IMR-90 (cell line): ENCODE data around the gene MYORG. TPM values are rescaled to one million over a fixed set of nuclear protein-coding genes. Genes with fewer than 3 reads are reported as not detected.

ENCODE experiments used
- ATAC-seq: fragments of 200-7000 bp; cut with Tn5 transposase; 2 replicates; pipeline ENCODE4 v1.9.1; 2020; ENCODE audit warnings: low read depth, mild to moderate bottlenecking, moderate library complexity
- BruUV-seq: library from RNA; stranded (reverse); fragments of 400-500 nt; replicated peaks from 2 replicates; lab custom pipeline; 2021; lab: Mats Ljungman, UMichigan
- CTCF ChIA-PET: fragments of 300-600 bp; formaldehyde crosslinking; extraction: SDS; loops from one replicate; lab custom pipeline; 2021; ENCODE audit warnings: antibody characterized with exemption; lab: Yijun Ruan, JAX
- POLR2A ChIA-PET: fragments of 300-600 bp; sonication (Branson Sonifier 250); formaldehyde crosslinking; loops from one replicate; lab custom pipeline; 2022; ENCODE audit warnings: antibody characterized with exemption; ENCODE audit not compliant: unreplicated experiment; lab: Charles Lee
- DNase-seq: peaks from one replicate; pipeline ENCODE4 v3.0.0; 2013
- H2AFZ ChIP-seq: replicated peaks from 2 replicates; pipeline ENCODE3; 2013; ENCODE audit warnings: low read length, mild to moderate bottlenecking; ENCODE audit not compliant: poor library complexity
- H2AK5ac ChIP-seq: 2 replicates; pipeline ENCODE4 v1.6.1; 2013; ENCODE audit warnings: low read depth, low read length, inconsistent platforms
- H2AK9ac ChIP-seq: replicated peaks from 2 replicates; pipeline ENCODE3; 2013; ENCODE audit warnings: mild to moderate bottlenecking, low read depth, low read length, moderate library complexity; ENCODE audit not compliant: poor library complexity
- H2BK120ac ChIP-seq: 2 replicates; pipeline ENCODE4 v1.6.1; 2013; ENCODE audit warnings: low read depth, low read length, inconsistent platforms
- H2BK15ac ChIP-seq: 3 replicates; pipeline ENCODE4 v1.6.1; 2013; ENCODE audit warnings: low read depth, low read length, inconsistent platforms
- H2BK20ac ChIP-seq: 2 replicates; pipeline ENCODE4 v1.6.1; 2013; ENCODE audit warnings: low read depth, mild to moderate bottlenecking, inconsistent platforms, low read length, moderate library complexity
- H2BK5ac ChIP-seq: 2 replicates; pipeline ENCODE4 v1.6.1; 2013; ENCODE audit warnings: mild to moderate bottlenecking, low read depth, low read length, inconsistent platforms; ENCODE audit not compliant: poor library complexity, severe bottlenecking
- H3K14ac ChIP-seq: replicated peaks from 2 replicates; pipeline ENCODE4 v1.6.1; 2013; ENCODE audit warnings: low read depth, low read length, inconsistent platforms
- H3K18ac ChIP-seq: 2 replicates; pipeline ENCODE4 v1.6.1; 2013; ENCODE audit warnings: low read depth, low read length, control low read depth
- H3K23ac ChIP-seq: 2 replicates; pipeline ENCODE4 v1.6.1; 2013; ENCODE audit warnings: low read depth, low read length, inconsistent platforms
- H3K27ac ChIP-seq: 2 replicates; pipeline ENCODE4 v1.5.1; 2013; ENCODE audit warnings: mild to moderate bottlenecking, control low read depth, low read length; ENCODE audit not compliant: insufficient read depth
- H3K27me3 ChIP-seq: 2 replicates; pipeline ENCODE4 v1.6.1; 2013; ENCODE audit warnings: low read length; ENCODE audit not compliant: control insufficient read depth, insufficient read depth
- H3K36me3 ChIP-seq: 2 replicates; pipeline ENCODE4 v1.6.1; 2013; ENCODE audit warnings: low read length, mixed read lengths; ENCODE audit not compliant: control insufficient read depth, insufficient read depth
- H3K4ac ChIP-seq: 2 replicates; pipeline ENCODE4 v1.6.1; 2013; ENCODE audit warnings: low read depth, low read length, inconsistent platforms
- H3K4me1 ChIP-seq: 2 replicates; pipeline ENCODE4 v1.6.1; 2013; ENCODE audit warnings: low read length, mixed read lengths; ENCODE audit not compliant: control insufficient read depth, insufficient read depth
- H3K4me2 ChIP-seq: 2 replicates; pipeline ENCODE4 v1.6.1; 2013; ENCODE audit warnings: low read depth, mild to moderate bottlenecking, control low read depth, low read length, moderate library complexity
- H3K4me3 ChIP-seq: 2 replicates; pipeline ENCODE4 v1.5.1; 2013; ENCODE audit warnings: low read depth, mild to moderate bottlenecking, control low read depth, low read length, moderate library complexity; ENCODE audit not compliant: insufficient read depth
- H3K56ac ChIP-seq: 2 replicates; pipeline ENCODE4 v1.6.1; 2013; ENCODE audit warnings: low read length, inconsistent platforms; ENCODE audit not compliant: insufficient read depth; ENCODE audit errors: extremely low read depth
- H3K79me1 ChIP-seq, 2 experiments: 2 replicates each; pipeline ENCODE4 v1.6.1; 2013; ENCODE audit warnings: low read length in 2 of 2, inconsistent platforms in 1 of 2, low read depth in 1 of 2
- H3K9ac ChIP-seq: 2 replicates; pipeline ENCODE4 v1.6.1; 2013; ENCODE audit warnings: low read depth, low read length, control low read depth
- H3K9me1 ChIP-seq: 2 replicates; pipeline ENCODE4 v1.6.1; 2013; ENCODE audit warnings: low read length, inconsistent platforms; ENCODE audit not compliant: insufficient read depth
- H3K9me3 ChIP-seq: 2 replicates; pipeline ENCODE4 v1.6.1; 2013; ENCODE audit warnings: low read length; ENCODE audit not compliant: control insufficient read depth, insufficient read depth
- H4K20me1 ChIP-seq: 2 replicates; pipeline ENCODE4 v1.6.1; 2013; ENCODE audit warnings: low read length, inconsistent platforms; ENCODE audit not compliant: insufficient read depth
- H4K5ac ChIP-seq: 2 replicates; pipeline ENCODE4 v1.6.1; 2013; ENCODE audit warnings: mild to moderate bottlenecking, low read depth, low read length, control low read depth
- H4K8ac ChIP-seq, 2 experiments: 2 replicates each; pipeline ENCODE4 v1.6.1; 2013; ENCODE audit warnings: low read depth in 2 of 2, low read length in 2 of 2, control low read depth in 1 of 2, inconsistent platforms in 1 of 2
- H4K91ac ChIP-seq: 2 replicates; pipeline ENCODE4 v1.6.1; 2013; ENCODE audit warnings: low read depth, low read length, inconsistent platforms; ENCODE audit not compliant: insufficient read depth
- BHLHE40 ChIP-seq: fragments of 150-350 bp; IDR thresholded peaks from 2 replicates; pipeline ENCODE4 v1.6.1; 2016; ENCODE audit warnings: mild to moderate bottlenecking, low read depth, low read length
- CEBPB ChIP-seq: IDR thresholded peaks from 2 replicates; pipeline ENCODE4 v1.6.1; 2012; ENCODE audit warnings: low read depth, low read length, improper control_type of control experiment
- CHD1 ChIP-seq: IDR thresholded peaks from 2 replicates; pipeline ENCODE4 v1.6.1; 2012; ENCODE audit warnings: low read depth, low read length, improper control_type of control experiment
- CTCF ChIP-seq: conservative IDR thresholded peaks from 2 replicates; pipeline ENCODE4 v1.5.1; 2012; ENCODE audit warnings: mild to moderate bottlenecking, low read depth, low read length, improper control_type of control experiment
- FOS ChIP-seq: fragments of 150-350 bp; IDR thresholded peaks from 2 replicates; pipeline ENCODE4 v1.6.1; 2016; ENCODE audit warnings: low read depth, low read length
- MAFK ChIP-seq: IDR thresholded peaks from 2 replicates; pipeline ENCODE4 v1.6.1; 2012; ENCODE audit warnings: low read depth, low read length, improper control_type of control experiment
- MAZ ChIP-seq: IDR thresholded peaks from 2 replicates; pipeline ENCODE4 v1.6.1; 2012; ENCODE audit warnings: low read depth, mild to moderate bottlenecking, low read length, improper control_type of control experiment, moderate library complexity, borderline replicate concordance
- MXI1 ChIP-seq: IDR thresholded peaks from 2 replicates; pipeline ENCODE4 v1.6.1; 2012; ENCODE audit warnings: low read depth, mild to moderate bottlenecking, low read length, moderate library complexity, borderline replicate concordance
- NFE2L2 ChIP-seq: fragments of 150-350 bp; IDR thresholded peaks from 2 replicates; pipeline ENCODE4 v1.6.1; 2016; ENCODE audit warnings: low read depth, mild to moderate bottlenecking, low read length
- POLR2A ChIP-seq: IDR thresholded peaks from 2 replicates; pipeline ENCODE4 v1.6.1; 2012; ENCODE audit warnings: mild to moderate bottlenecking, low read depth, low read length
- RAD21 ChIP-seq: IDR thresholded peaks from 2 replicates; pipeline ENCODE4 v1.6.1; 2012; ENCODE audit warnings: low read length, improper control_type of control experiment
- RCOR1 ChIP-seq: IDR thresholded peaks from 2 replicates; pipeline ENCODE4 v1.6.1; 2012; ENCODE audit warnings: mild to moderate bottlenecking, low read length, improper control_type of control experiment; ENCODE audit not compliant: insufficient replicate concordance
- RFX5 ChIP-seq: IDR thresholded peaks from 2 replicates; pipeline ENCODE4 v1.8.0; 2012; ENCODE audit warnings: low read depth, mild to moderate bottlenecking, low read length, moderate library complexity
- SMC3 ChIP-seq: fragments of 150-350 bp; IDR thresholded peaks from 2 replicates; pipeline ENCODE4 v1.6.1; 2016; ENCODE audit warnings: low read depth, mild to moderate bottlenecking, antibody characterized with exemption, low read length, moderate library complexity
- WGBS, 2 experiments: methylation state at CpG; one replicate each; pipeline versions ENCODE4 v1.1.5 to v1.1.7; 2013; ENCODE audit warnings: missing lambda C conversion rate in 2 of 2; ENCODE audit not compliant: insufficient read length in 1 of 2; ENCODE audit errors: extremely low coverage in 2 of 2; 5-methylcytosine and 5-hydroxymethylcytosine counted together
- dilution Hi-C: fragments of 300-500 bp; cut with HindIII; formaldehyde crosslinking; loops from one replicate; pipeline ENCODE4 v1.14.3; 2018; ENCODE audit warnings: low sequenced_read_pairs; ENCODE audit not compliant: unreplicated experiment
- in situ Hi-C: fragments of 300-500 bp; cut with MboI; formaldehyde crosslinking; loops from 3 replicates; pipeline ENCODE4 v1.14.3; 2019; ENCODE audit warnings: low sequenced_read_pairs, inconsistent platforms, mixed read lengths
- intact Hi-C: fragments of 100-400 bp; cut with micrococcal nuclease; formaldehyde crosslinking; loops from 2 replicates; pipeline ENCODE4 v1.10.0; 2022
- polyA plus RNA-seq, 3 experiments: library from polyadenylated mRNA; depleted of rRNA; stranded (reverse); fragments of >200 nt; gene quantifications; 2 replicates each; pipeline ENCODE4 v1.2.3, GENCODE V29; 2012; ENCODE audit warnings: low replicate concordance in 1 of 3
- total RNA-seq: library from RNA; depleted of rRNA; stranded (reverse); fragments of >200 nt; gene quantifications from 2 replicates; pipeline ENCODE4 v1.2.3, GENCODE V29; 2012
- TF ChIP-seq, protein P1 (sequence below): fragments of 150-350 bp; IDR thresholded peaks from 2 replicates; pipeline ENCODE4 v1.6.1; 2017; ENCODE audit warnings: mild to moderate bottlenecking, antibody characterized with exemption, low read length, low read depth

The MYORG gene
- total and polyA plus RNA-seq, 2 of the 4 experiments (the other 2 are of a cell fraction) = 0.36 to 0.60 TPM

GRCh38 chr9:34328987-34329832 is 47.5 kb downstream of the MYORG start, which contains the start of the genes KIF24 and NUDT2:
KIF24 (minus strand) TSS chr9:34329268; CDS start chr9:34311346, 17,922 bp downstream.
NUDT2 (plus strand) TSS chr9:34329569; CDS start chr9:34339040, 9,471 bp downstream.
- H2AFZ ChIP-seq = peak within 1 kb of the TSS; percentile 97
- H3K9me3 ChIP-seq = no peaks in the 10 kb centered on the region
- peak within 1 kb of the TSS; percentile 80 for H3K4me3 ChIP-seq
- no peaks in the 10 kb centered on the region for H3K27me3 ChIP-seq
- no peaks in the 10 kb centered on the region for H3K36me3 ChIP-seq
- H3K27ac ChIP-seq = peak within 1 kb of the TSS; percentile 93
- H3K4me2 ChIP-seq = peak within 1 kb of the TSS; percentile 67
- peak within 1 kb of the TSS; percentile 85 for H3K4ac ChIP-seq
- DNase-seq (peak; percentile 100), ATAC-seq (peak; percentile 95)
- peak within 1 kb of the TSS; percentile 17; the same call in 1 of the 2 replicates for H2BK120ac ChIP-seq
- H2AK5ac ChIP-seq = peak within 1 kb of the TSS; percentile 89
- intact Hi-C loops = loop anchor here (2.0 to 10.0 kb wide), 2 partner anchors 74 to 204 kb away; partner anchors contain the start of gene DCAF12
- peak within 1 kb of the TSS; percentile 87 for H2BK5ac ChIP-seq
- H2BK20ac ChIP-seq = no peak within 1 kb of the TSS
- no peak within 1 kb of the TSS; the same call in 2 of the 3 replicates for H2BK15ac ChIP-seq
- peak within 1 kb of the TSS; percentile 82 for H3K56ac ChIP-seq
- H4K91ac ChIP-seq = peak within 1 kb of the TSS; percentile 76
- H4K20me1 ChIP-seq = no peaks in the 10 kb centered on the region
- peak within 1 kb of the TSS; percentile 79 for H4K5ac ChIP-seq
- H3K9ac ChIP-seq = peak within 1 kb of the TSS; percentile 95
- H2AK9ac ChIP-seq = peak within 1 kb of the TSS; percentile 97
- peak within 1 kb of the TSS; percentile 55 for H3K23ac ChIP-seq
- POLR2A ChIA-PET = no interaction called here
- H3K79me1 ChIP-seq = peaks cover 36 to 62% of the 10 kb centered on the region in 2 experiments
- no TSS peak for BruUV-seq
- 0% methylated on average over 20 of the region's 64 CpGs; no CpG with 5 or more reads in 1 of the 2 experiments for WGBS, 2 experiments
- CTCF ChIA-PET = no interaction called here
- dilution Hi-C loops = no loop called here
- in situ Hi-C loops = no loop called here
- H3K14ac ChIP-seq = peak within 1 kb of the TSS; percentile 91
- H3K18ac ChIP-seq = peak within 1 kb of the TSS; percentile 76
- peaks cover 3% of the 10 kb centered on the region; the same call in 1 of the 2 replicates for H3K9me1 ChIP-seq
- H4K8ac ChIP-seq = peak within 1 kb of the TSS; percentile 79 to 98
- H3K4me1 ChIP-seq = peaks cover 8% of the 10 kb centered on the region
- TF ChIP-seq FOS (no peak; the same call in 1 of the 2 replicates), CEBPB (no peak), RCOR1 (no peak), SMC3 (no peak), NFE2L2 (no peak), RAD21 (no peak), BHLHE40 (0 out of 2 replicates have a peak, but pooled peaks have one; percentile 5), MAFK (no peak), CTCF (0 out of 2 replicates have a peak, but pooled peaks have one; percentile 6), MAZ (no peak; the same call in 1 of the 2 replicates), RFX5 (no peak; the same call in 1 of the 2 replicates), POLR2A (peak; percentile 94), MXI1 (peak; percentile 93), CHD1 (no peak)
- TF ChIP-seq, protein P1, sequence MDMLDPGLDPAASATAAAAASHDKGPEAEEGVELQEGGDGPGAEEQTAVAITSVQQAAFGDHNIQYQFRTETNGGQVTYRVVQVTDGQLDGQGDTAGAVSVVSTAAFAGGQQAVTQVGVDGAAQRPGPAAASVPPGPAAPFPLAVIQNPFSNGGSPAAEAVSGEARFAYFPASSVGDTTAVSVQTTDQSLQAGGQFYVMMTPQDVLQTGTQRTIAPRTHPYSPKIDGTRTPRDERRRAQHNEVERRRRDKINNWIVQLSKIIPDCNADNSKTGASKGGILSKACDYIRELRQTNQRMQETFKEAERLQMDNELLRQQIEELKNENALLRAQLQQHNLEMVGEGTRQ = no peak
